Fibroblast of peridontal ligament (primary cell): ENCODE data around the gene MFAP3L.

ENCODE experiments used
- DNase-seq: peaks from one replicate; pipeline ENCODE4 v3.0.0-alpha.2; 2010; ENCODE audit errors: extremely low read depth

The MFAP3L gene

DNA sequence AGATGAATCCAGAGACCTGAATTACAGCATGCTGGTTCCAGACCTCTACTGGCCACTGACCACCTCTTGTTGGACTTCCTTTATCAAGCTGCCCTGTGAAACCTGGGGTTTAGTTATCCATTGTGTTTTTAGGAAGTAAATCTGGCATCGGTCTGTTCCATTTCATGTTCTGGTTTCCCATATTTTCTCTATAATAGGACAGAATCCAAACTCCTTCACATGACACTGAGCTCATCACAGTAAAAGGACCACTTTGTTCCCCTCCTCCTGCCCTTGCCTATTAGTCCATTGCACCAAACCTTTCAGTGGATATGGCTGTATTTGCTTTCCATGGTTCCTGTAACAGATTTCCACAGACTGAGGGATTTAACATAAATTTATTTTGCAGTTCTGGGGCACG is 4.0 kb downstream of the MFAP3L start:
- DNase-seq: no peak

DNA sequence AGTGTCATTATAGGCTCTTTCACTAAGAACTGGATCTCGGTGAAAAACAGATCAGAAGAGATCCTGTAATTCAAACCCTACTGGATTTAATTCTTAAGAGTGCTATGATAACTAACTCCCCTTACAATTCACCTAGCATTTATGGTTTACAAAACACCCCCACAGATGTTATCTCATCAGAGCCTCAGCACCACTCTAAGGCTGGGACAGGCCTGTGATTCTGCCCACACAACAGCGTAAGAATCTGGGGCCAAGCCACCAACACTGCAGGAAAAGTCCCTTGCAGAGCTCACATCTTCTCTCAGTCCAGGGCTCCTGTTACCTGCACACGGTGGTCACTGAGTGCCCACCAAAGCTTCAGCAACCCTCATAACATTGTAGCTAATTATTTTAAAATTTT is 8.9 kb downstream of the MFAP3L start:
- DNase-seq: no peak

DNA sequence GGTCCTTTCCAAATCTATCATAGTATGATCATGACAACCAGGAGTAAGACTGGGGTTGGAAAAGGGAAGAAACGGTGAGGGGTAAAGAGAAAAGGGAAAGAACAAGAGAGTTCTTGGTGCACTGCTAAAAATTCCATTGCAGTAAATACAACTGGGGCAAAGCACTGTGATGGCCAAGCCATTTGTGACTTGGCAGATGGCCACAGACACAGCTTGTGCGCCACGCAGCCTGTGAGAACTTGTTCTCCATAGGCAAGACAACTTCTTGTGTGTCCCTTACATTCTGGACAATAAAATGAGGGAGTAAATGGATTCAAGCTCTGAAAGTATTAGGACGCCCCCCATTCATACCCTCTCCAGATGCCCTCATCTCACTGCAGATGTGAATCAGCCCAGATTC is 10.9 kb downstream of the MFAP3L start:
- no peak for DNase-seq

DNA sequence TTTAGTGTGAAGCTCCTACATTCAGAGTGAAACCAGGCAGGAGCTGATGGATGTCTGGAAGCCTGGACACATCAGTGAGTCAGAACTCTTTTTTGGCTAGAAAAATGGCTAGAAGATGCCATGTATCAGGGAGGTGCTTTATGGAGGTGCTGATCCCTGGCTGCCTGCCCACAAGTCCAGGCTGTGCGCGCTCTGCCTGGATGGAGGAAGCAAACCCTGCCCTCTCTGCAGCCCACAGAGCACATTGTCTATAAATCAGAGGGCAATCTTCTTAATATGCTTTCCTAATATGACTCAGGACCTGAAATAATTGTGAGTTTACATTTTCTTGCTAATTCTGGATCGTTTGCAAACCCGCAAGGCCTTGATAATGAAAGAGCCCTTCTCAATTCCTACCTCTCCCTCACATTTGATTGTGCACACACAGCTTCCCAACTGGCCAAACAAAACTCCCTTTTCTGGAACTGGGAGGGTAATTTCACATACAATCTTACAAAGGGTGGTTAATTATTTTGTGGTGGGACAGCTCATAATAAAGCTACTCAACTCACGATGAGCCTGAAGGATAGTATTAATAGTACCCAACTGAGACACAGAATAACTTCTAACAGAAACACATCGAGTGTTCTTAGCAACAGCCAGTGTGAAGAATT is 11.7 kb downstream of the MFAP3L start:
- no peak for DNase-seq

DNA sequence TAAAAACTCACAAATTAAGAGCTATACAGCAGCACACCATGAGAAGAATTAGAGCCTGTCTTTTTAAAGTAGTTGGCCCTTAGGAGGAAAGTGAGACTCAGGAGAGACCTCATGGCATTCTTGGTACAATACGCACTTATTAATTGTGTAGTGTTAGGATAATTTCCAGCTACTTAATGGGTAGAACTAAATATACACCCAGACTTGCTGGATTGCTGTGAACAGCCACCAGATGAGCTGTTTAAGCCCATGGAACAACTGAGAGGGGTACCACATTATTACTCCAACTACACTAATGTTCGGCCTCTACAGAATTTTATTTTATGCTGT is 13.6 kb downstream of the MFAP3L start:
- no peak for DNase-seq

DNA sequence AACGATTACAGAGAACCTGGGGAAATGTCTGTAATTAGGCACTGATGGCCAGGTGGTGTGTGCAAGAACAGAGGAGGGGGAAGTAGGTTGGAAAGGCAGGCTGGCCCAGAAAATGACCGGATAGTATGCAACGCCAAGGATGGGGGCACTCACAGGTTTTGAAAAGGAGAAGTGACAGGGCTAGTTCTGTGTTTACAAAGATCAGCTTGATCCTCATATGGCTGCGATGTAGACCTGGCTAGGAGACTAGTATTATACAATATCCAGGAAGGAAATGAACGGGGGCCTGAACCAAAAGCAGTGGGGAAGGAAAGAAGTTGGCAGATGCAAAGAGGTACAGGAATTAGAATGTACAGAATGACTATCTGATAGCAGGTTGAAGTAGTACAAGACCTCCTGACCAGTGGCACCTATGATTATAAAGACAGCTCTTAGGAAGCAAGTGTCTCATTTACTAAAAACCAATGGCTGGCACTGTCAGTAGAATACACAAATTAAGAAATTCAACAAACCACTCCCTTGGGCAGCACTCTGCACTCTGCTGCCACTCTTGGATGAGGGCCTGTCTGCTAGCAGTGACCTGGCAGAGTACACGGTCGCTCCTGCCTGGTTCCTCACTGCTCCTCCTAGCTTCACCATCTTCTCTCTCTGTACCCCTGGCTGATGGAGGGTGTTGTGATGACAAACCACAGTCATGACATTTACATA is 14.1 kb downstream of the MFAP3L start:
- no peak for DNase-seq

DNA sequence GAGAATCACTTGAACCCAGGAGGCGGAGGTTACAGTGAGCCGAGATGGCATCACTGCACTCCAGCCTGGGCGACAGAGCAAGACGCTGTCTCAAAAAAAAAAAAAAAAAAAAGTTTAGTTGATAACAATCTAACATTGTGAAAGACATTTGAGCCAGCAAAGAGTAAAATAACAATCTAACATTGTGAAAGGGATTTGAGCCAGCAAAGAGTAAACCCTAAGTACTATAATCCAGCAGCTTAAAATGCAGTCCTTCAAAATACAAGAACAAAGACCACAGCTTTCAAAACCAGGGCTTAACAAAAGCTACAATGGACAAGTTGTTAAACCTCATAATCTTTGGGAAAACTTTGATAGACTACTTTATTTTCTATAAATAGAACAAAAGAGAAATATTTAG is 16.9 kb downstream of the MFAP3L start:
- no peak for DNase-seq

DNA sequence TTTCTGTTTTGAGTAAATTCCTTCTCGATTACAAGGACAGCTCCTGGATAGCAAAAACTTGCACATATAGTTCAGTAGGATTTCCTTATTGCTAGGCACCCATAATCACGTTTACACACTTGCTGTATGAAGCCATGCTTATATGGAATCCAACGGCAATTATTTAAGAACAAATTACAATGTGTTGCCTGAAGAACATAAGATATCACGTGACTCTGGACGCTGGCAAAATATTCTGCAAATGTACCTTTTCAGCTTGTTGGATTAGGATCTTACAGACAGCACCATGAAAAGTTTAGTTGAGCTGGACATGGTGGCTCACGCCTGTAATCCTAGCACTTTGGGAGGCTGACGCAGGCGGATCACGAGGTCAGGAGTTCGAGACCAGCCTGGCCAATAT is 17.4 kb downstream of the MFAP3L start:
- no peak for DNase-seq

DNA sequence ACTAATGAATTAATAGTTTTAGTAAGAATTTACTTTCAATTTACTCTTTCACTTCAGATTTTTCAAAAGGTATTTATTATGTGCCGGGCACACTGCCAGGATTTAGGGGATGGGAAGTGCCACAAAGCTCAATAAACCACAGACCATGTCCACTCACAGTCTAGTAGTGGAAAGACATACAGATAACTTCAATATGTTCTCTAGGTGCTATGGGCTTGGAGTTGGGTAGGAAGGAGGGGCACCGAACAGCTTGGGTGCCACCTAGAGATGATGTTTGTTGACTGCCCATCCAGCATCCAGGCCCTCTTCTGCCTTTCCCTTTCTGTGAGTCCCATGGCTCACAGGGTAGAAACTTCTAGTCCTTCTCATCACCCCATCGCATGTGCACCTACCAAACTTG is 17.8 kb downstream of the MFAP3L start:
- DNase-seq: no peak

DNA sequence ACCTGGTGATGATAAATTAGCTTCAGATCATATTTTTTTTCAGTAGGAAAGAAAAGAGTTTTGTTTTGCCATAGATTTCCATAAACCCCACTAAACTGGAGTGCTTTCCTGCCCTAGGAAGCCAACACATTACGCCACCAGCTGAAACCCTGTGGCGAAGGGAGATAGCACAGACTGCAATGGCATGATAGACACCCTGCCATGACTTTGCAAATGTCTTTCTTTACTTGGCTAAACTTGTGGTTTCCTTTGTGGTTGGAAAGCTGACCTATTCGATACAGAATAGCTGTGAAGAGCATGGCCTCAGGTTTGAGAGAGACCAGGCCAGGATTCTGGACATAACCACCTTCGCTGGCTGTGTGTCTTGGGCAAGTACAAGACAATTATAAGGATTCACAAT is 19.1 kb downstream of the MFAP3L start:
- DNase-seq: no peak

DNA sequence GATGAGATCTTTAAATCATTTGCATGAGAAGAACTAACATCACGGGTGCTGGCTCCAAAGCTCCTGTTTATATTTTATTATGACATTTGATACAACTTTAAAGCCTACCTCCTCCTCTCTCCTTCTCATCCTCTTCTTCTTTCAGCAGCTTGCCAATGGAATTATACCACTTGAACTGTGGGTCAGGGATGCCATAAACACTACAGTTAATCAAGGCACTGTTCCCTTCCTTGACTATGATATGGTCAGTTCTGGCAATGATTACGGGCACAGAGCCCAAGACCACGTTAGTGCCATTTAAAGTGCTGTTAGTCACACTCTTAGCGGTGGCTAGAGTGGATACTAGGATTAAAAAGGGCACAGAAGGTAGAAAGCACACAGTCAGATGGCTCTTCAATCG is 20.7 kb downstream of the MFAP3L start:
- no peak for DNase-seq

DNA sequence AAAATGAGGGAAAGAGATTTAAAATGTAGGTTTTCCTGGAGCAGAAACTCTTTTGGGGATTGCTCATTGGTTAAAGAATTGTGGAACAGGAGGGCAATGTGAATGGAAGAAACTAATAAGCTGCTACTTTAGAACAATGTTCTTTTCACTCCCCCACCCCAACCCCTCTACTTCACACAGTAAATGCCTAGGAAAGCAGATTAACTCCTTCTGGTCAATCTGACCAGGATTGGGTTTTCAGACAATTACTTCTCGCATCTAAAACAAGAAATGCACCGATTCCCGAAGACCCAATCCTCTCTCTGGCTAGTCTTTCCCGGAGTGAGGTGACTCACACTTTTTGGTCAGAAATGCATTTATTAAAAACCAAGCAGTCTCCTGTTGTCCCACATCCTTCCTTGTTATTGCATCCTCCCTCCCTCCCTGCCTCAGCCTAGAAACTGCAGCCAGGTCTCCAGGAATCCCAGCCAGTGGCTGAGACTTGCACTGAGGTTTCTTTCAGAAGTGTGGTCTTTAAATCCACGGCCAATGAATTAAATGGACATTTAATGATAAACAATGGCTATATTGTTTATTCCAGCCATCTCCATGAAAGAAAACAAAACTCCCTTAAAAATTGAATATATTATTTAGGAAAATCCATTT is 21.4 kb downstream of the MFAP3L start:
- DNase-seq: peak; percentile 21

DNA sequence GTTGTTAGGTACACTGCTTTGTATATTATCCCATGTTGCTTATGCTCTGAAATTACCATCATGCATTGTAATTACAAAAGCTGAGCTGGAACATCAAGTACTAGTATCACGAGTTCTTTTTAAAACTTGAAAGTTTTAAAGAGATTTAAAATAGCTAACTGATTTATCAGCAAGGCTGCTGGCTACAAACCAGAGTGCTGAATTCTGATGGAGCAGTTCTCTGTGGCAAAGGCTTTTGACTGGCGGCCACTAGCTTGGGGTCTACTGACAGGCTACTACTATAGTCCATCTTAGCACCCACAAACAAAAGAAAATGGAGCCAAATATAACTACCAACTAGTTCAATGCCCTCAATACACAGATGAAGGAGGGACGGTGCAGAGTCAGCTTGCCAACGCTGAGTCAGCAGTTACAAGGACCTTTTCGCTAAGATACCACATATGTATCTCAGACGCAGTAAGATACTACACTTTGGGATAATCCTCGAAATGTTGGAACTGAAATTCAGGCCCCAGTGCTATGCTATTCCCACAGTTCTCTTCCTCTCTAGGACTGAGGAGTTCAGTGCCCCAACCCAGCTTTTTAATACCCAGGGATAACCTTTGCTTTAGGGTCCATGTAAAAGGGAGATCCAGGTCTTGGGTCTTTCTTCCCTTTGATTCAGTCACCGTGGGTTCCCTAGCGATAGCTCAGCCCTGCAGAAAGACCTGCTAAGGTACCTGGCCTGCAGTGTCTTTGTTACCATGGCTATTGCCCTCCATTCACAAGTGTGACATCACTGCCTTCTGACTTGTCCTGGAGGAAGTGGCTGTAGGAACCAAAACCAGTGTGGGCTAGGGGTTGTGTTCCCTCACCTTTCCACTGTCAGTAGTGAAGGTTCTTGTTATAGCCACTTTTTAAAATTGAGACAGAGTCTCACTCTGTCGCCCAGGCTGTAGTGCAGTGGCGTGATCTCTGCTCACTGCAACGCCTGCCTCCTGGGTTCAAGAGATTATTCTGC is 22.8 kb downstream of the MFAP3L start:
- DNase-seq: no peak

DNA sequence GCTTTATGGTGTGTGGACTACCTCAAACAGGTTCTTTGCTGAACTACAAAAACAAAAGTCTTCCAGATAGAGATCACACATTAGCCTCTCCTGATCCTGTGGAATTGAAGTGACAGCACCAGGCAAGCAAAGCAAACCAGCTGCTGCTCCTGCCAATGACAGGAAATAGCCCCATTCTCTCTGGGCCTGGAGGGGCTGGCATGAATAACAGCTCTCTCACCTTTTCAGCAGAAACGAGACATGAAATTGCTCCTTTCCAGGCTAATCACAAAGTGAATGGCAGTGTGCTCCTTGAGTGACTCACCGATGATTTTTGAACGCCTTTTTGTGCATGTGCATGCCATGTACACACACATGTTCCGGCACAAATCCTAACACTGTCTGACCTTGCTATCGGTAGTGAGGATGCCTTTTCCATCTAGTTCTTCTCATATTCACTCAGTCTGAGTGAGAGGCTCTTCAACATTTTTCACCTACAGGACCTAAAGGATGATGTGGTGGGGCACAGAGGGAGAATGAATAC is 24.4 kb downstream of the MFAP3L start:
- DNase-seq: no peak

DNA sequence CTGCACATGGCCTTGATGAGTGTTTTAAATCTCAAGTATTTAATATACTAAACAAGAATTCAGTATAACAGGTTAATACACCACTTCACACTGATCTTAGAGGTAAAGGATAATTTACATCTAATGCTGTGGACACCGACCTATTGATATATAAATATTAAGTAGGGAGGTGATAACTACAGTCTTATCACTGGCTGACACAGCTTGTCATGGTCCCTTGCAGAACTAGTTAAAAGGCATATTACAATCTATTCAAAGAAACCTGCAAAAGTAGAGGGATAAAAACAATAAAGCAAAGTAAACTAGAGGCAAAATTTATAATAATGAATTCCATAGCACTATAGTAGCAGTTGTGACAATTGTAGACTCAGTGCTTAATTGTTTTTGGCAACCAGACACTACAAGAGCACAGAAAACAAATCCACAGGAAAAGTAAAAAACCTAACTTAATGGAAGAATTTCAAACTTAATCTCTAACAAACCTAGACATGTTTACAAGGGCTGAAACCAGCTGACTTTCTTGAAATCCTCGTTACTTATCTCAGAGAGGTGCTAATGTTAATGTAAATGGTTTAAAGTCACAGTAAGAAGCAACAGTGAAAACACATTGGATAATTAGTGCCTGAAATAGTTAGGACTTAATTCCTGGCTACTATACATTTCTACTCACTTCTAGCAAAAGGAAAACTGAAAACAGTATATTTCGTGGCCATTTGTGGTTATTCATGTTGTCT is 25.0 kb downstream of the MFAP3L start:
- no peak for DNase-seq

DNA sequence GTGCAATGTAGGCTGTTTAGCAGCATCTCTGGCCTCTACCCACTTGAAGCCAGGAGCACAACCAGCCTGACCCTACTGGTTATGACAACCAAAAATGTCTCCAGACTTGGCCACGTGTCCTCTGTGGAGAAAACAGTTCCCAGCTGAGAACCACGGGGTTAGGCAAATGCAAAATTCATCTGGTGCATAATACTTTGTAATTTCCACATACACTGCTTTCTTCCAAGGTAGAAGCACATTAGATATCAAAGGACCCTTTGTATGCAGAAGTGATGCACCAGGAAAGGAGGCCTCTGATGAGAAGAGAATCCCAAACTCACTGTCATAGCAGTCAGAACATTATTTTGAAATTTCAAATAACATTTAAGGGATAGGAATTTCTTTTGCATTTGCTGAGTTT is 26.3 kb downstream of the MFAP3L start:
- no peak for DNase-seq

DNA sequence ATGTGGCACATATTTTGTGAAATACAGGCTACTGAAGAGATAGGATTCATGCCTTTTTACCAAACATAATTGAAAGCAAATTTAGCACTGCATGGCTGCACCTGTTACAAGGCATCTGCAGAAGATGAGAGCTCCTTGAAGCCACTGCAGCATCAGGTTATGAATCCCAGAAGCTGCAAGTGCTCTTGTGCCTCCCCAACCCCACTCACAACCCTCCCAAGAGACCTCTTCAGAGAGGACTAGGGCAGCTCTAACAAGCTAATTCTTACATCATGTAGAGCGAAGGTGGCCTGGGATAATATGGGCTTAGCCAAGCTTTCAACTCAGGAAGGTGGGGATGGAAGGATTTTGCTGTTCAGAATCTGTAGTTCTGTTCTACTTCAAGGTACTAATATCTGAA is 27.2 kb downstream of the MFAP3L start:
- DNase-seq: no peak

DNA sequence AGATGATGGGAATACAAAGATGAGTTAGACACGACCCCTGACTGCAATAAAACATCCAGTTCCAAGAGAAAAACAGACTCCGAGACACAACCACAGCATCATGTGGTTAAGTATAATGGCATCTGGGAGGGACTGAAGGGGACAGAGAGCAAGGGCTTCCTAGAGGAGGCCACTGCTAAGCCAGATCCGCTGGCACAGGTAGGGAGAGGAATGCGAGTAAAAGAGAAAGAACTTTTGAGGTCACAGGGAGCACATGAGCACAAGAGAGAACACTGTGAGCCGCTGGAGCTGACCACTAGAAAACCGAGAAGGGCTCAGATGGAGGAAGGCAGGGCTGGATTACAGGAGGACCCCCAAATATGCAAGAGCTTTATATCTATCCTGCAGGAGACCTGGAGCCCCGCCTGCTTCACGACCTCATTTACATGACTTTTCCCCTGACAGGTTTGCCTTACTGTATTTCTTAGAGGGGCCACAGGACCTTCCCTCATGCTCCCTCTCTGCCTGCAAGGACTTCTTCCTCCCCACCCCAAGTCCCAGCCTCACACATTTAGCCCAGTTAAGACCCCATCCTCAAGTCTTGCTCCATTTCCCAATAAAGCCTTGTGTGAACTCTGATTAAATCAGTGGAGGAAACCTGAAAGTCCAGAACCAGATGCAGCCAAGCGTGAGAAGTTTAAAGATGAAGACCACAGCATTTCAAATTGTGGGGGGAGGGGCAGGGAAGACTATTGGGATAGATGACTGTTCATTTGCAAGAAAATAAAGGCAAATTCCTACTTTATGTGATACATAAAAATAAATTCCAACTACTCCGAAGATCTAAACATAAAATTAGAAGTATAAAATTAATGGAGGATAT is 29.6 kb downstream of the MFAP3L start:
- no peak for DNase-seq

DNA sequence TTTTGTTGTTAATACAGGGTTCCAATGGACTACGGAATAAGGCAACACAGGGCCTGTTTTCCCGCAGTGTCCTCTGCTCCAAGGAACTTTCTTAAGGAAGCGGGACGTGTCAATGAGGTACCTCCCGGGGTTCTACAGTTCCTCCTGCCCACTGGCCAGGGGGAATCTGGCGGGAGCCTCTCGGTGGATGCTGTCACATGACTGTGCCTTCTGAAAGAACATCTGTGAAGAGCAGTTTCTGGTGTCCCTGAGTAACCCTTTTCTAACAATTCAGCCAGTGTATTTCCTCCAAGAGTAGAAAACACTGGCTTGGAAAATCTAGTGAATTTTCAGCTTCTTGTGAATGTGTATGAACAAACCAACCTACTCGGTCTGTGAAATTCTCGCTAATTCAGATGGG is 32.7 kb downstream of the MFAP3L start:
- DNase-seq: no peak

DNA sequence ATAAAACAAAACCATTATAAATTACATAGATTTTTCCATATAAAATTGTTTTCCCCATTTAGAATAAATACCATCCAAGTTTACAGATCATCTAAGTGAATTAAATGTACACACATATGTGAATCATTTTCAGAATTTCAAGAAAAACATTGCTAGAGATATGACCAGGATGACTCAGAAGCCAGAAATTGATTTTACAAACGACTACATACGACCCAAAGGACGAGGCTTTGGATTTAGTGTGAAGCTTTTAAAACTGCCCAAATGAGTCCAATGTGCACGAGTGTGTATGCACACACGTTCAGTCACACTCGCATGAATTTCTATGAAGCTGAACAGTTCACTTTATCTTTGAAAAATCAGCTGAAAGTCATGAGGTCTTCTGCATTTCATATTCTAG is 37.9 kb downstream of the MFAP3L start:
- peak; percentile 31 for DNase-seq
